K562 (cell line): ENCODE results near the gene ZNF655. TPM values are rescaled to one million over a fixed set of nuclear protein-coding genes. Genes with fewer than 3 reads are reported as not detected.

Experiments used
- ATF1 ChIP-seq, 2 experiments: fragments of 450-650 bp in 1 of 2; IDR thresholded peaks; 2 replicates each; pipeline ENCODE4 v1.6.1; 2016; ENCODE audit warnings: missing compliant biosample characterization in 1 of 2, missing genetic modification characterization in 1 of 2
- BMI1 ChIP-seq: fragments of 150-350 bp; IDR thresholded peaks from 2 replicates; pipeline ENCODE4 v1.6.1; 2014; ENCODE audit warnings: low read length
- BRF1 ChIP-seq: IDR thresholded peaks from 3 replicates; pipeline ENCODE4 v1.6.1; 2011; ENCODE audit warnings: borderline replicate concordance, mild to moderate bottlenecking; ENCODE audit not compliant: insufficient read length; ENCODE audit errors: extremely low read depth
- CAMTA2 ChIP-seq: fragments of 250-450 bp; sonication (Bioruptor Pico); conservative IDR thresholded peaks from 2 replicates; pipeline ENCODE4 v1.5.1; 2022
- CBFA2T2 ChIP-seq: fragments of 450-650 bp; conservative IDR thresholded peaks from 2 replicates; pipeline ENCODE4 v1.6.1; 2017; ENCODE audit warnings: mild to moderate bottlenecking
- CREM ChIP-seq: IDR thresholded peaks from 2 replicates; pipeline ENCODE4 v1.6.1; 2014; ENCODE audit warnings: antibody characterized with exemption, low read depth
- FOXA3 ChIP-seq, 2 experiments: fragments of 450-650 bp in 1 of 2; sonication (generic) in 1 of 2; formaldehyde crosslinking; IDR thresholded peaks in 1 of 2; conservative IDR thresholded peaks in 1 of 2; 2 replicates each; pipeline versions ENCODE4 v1.4.0 to v1.8.0; 2020 to 2022; ENCODE audit warnings: mild to moderate bottlenecking in 2 of 2, missing genetic modification reagents in 1 of 2
- POLR2G ChIP-seq: fragments of 200-400 bp; formaldehyde crosslinking; IDR thresholded peaks from 2 replicates; pipeline ENCODE4 v1.6.1; 2017; ENCODE audit warnings: low read depth, mild to moderate bottlenecking, antibody characterized with exemption, low read length, moderate library complexity
- PURB ChIP-seq: sonication (generic); formaldehyde crosslinking; IDR thresholded peaks from 2 replicates; pipeline ENCODE4 v1.9.0; 2021; ENCODE audit warnings: low read depth, mild to moderate bottlenecking, missing genetic modification reagents
- RBM22 ChIP-seq: fragments of 200-400 bp; formaldehyde crosslinking; IDR thresholded peaks from 2 replicates; pipeline ENCODE4 v1.6.1; 2018; ENCODE audit warnings: low read length, low read depth; ENCODE audit not compliant: poor library complexity, severe bottlenecking
- STAT5B ChIP-seq: fragments of 250-450 bp; sonication (Bioruptor Pico); IDR thresholded peaks from 2 replicates; pipeline ENCODE4 v1.8.0; 2021; ENCODE audit warnings: mild to moderate bottlenecking, inconsistent platforms
- ZNF551 ChIP-seq: fragments of 250-450 bp; sonication (Bioruptor Pico); IDR thresholded peaks from 2 replicates; pipeline ENCODE4 v1.5.0; 2021; ENCODE audit warnings: mild to moderate bottlenecking, moderate library complexity
- ZNF780A ChIP-seq: fragments of 250-450 bp; sonication (Bioruptor Pico); IDR thresholded peaks from 2 replicates; pipeline ENCODE4 v1.5.0; 2021; ENCODE audit warnings: mild to moderate bottlenecking
- ZNF785 ChIP-seq: fragments of 250-450 bp; sonication (Bioruptor Pico); IDR thresholded peaks from 2 replicates; pipeline ENCODE4 v1.4.0; 2020; ENCODE audit warnings: mild to moderate bottlenecking
- ZSCAN32 ChIP-seq: fragments of 450-650 bp; formaldehyde crosslinking; IDR thresholded peaks from 2 replicates; pipeline ENCODE4 v1.4.0; 2020; ENCODE audit warnings: mild to moderate bottlenecking, moderate library complexity
- polyA plus RNA-seq, 8 experiments: library from polyadenylated mRNA; depleted of rRNA in 4 of 8; stranded (reverse) in 5 of 8; unstranded in 3 of 8; fragments of >200 nt; fragmentation: Nextera tagmentation in 2 of 8; fragmentation: Illumina TruSeq in 1 of 8; extraction: Ambion mirVana in 2 of 8; extraction: Trizol in 1 of 8; gene quantifications; 2 replicates each; pipeline versions ENCODE4 v1.2.1 to v1.2.3, GENCODE V29; 2011 to 2014; ENCODE audit warnings: inconsistent platforms in 1 of 8, missing spikeins in 1 of 8
- total RNA-seq, 7 experiments: library from RNA; depleted of rRNA in 6 of 7; stranded (reverse); fragments of >200 nt in 6 of 7; fragmentation: Illumina TruSeq in 2 of 7; extraction: Trizol in 2 of 7; gene quantifications; 2 replicates each; pipeline versions ENCODE4 v1.2.1 to v1.2.3, GENCODE V29; 2011 to 2021; ENCODE audit warnings: low replicate concordance in 1 of 7
- TF ChIP-seq, protein P1 (sequence below): fragments of 450-650 bp; IDR thresholded peaks from 2 replicates; pipeline ENCODE4 v1.7.0; 2016; ENCODE audit warnings: borderline replicate concordance
- TF ChIP-seq, protein P2 (sequence below): sonication (generic); formaldehyde crosslinking; IDR thresholded peaks from 2 replicates; pipeline ENCODE4 v1.8.0; 2022; ENCODE audit warnings: missing genetic modification reagents, mild to moderate bottlenecking, borderline replicate concordance
- TF ChIP-seq, protein P3 (sequence below): sonication (generic); formaldehyde crosslinking; IDR thresholded peaks from 2 replicates; pipeline ENCODE4 v1.8.1; 2023; ENCODE audit warnings: mild to moderate bottlenecking, missing genetic modification reagents
- TF ChIP-seq, protein P4 (sequence below): conservative IDR thresholded peaks from 2 replicates; pipeline ENCODE4 v1.6.1; 2011; ENCODE audit warnings: low read depth, mild to moderate bottlenecking, low read length; ENCODE audit not compliant: control insufficient read depth
- TF ChIP-seq, protein P5 (sequence below): sonication (generic); formaldehyde crosslinking; IDR thresholded peaks from 2 replicates; pipeline ENCODE4 v1.8.1; 2023; ENCODE audit warnings: mild to moderate bottlenecking, missing genetic modification reagents

The ZNF655 gene
- total and polyA plus RNA-seq, 9 of the 15 experiments (the other 6 are each of a cell fraction or from before 2014, with no cell fraction given): 25.7 to 130 (median 95.2) TPM

DNA sequence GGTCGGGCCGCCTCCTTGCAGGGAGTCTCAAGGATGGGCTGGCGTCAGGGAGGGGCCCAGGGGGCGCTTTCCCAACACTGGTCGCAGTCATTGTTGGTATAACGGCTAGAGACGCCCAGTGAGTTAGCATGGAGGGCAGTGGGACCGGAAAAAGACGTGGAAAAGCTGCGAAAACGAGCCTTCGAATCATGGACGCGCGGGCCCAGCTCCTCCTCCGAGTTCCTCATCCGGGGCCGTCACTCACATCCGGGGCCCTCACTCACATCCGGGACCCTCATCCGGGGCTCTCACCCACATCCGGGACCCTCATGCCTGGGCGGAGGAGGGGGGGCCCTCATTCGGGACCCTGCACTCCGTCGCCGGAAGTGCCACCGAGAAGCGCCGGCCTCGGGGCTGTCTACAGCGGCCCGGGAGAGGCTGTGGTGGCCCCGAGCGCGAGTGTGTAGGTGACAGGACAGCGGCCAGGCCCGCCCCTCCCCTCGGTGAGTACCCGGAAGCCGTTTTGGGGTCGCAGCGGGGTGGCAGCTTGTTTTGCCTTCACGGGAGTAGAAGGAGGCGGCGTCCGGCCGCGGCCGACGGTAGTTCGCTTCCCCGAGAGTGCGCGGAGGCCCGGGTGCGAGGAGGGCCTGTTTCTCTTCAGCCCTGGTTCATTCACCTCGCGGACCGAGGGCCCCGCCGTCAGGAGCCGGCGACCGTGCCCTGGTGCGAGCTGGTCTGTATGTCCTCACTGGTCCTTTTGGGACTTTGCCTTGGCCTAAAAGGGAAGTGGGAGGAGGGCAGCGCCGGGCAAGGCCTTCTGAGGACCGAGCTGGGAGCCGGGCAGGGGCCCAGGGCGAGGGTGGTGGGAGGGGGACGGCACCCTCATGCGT lies at the start of gene ZNF655 (continued):
- TF ChIP-seq, protein P1, sequence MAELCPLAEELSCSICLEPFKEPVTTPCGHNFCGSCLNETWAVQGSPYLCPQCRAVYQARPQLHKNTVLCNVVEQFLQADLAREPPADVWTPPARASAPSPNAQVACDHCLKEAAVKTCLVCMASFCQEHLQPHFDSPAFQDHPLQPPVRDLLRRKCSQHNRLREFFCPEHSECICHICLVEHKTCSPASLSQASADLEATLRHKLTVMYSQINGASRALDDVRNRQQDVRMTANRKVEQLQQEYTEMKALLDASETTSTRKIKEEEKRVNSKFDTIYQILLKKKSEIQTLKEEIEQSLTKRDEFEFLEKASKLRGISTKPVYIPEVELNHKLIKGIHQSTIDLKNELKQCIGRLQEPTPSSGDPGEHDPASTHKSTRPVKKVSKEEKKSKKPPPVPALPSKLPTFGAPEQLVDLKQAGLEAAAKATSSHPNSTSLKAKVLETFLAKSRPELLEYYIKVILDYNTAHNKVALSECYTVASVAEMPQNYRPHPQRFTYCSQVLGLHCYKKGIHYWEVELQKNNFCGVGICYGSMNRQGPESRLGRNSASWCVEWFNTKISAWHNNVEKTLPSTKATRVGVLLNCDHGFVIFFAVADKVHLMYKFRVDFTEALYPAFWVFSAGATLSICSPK: no peak
- TF ChIP-seq ZSCAN32 (CRISPR knock-in tag) (no peak), BRF1 (no peak), ZNF551 (CRISPR knock-in tag) (no peak), RBM22 (peak; percentile 98), PURB (CRISPR knock-in tag) (no peak), CAMTA2 (CRISPR knock-in tag) (0 out of 2 replicates have a peak, but pooled peaks have one; percentile 23), POLR2G (peak; percentile 99), BMI1 (no peak), CBFA2T2 (no peak), FOXA3 (CRISPR knock-in tag; conservative IDR thresholded peaks at IDR 0.05 in 1 of 2, IDR thresholded peaks at IDR 0.05 in 1 of 2) (peak in 1 of 2 experiments; percentile 18; a peak in 1 of 4 replicates), ZNF780A (no peak), ZNF785 (CRISPR knock-in tag) (no peak), STAT5B (CRISPR knock-in tag) (no peak), CREM (no peak), ATF1 (CRISPR knock-in tag; IDR thresholded peaks at IDR 0.05) (no peak), ATF1 (tag; IDR thresholded peaks at IDR 0.05) (peak; percentile 86)
- TF ChIP-seq, protein P2, sequence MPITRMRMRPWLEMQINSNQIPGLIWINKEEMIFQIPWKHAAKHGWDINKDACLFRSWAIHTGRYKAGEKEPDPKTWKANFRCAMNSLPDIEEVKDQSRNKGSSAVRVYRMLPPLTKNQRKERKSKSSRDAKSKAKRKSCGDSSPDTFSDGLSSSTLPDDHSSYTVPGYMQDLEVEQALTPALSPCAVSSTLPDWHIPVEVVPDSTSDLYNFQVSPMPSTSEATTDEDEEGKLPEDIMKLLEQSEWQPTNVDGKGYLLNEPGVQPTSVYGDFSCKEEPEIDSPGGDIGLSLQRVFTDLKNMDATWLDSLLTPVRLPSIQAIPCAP (CRISPR knock-in tag): no peak
- TF ChIP-seq, protein P3, sequence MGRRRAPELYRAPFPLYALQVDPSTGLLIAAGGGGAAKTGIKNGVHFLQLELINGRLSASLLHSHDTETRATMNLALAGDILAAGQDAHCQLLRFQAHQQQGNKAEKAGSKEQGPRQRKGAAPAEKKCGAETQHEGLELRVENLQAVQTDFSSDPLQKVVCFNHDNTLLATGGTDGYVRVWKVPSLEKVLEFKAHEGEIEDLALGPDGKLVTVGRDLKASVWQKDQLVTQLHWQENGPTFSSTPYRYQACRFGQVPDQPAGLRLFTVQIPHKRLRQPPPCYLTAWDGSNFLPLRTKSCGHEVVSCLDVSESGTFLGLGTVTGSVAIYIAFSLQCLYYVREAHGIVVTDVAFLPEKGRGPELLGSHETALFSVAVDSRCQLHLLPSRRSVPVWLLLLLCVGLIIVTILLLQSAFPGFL (CRISPR knock-in tag): peak; percentile 85
- TF ChIP-seq, protein P4, sequence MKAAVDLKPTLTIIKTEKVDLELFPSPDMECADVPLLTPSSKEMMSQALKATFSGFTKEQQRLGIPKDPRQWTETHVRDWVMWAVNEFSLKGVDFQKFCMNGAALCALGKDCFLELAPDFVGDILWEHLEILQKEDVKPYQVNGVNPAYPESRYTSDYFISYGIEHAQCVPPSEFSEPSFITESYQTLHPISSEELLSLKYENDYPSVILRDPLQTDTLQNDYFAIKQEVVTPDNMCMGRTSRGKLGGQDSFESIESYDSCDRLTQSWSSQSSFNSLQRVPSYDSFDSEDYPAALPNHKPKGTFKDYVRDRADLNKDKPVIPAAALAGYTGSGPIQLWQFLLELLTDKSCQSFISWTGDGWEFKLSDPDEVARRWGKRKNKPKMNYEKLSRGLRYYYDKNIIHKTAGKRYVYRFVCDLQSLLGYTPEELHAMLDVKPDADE: peak; percentile 99
- TF ChIP-seq, protein P5, sequence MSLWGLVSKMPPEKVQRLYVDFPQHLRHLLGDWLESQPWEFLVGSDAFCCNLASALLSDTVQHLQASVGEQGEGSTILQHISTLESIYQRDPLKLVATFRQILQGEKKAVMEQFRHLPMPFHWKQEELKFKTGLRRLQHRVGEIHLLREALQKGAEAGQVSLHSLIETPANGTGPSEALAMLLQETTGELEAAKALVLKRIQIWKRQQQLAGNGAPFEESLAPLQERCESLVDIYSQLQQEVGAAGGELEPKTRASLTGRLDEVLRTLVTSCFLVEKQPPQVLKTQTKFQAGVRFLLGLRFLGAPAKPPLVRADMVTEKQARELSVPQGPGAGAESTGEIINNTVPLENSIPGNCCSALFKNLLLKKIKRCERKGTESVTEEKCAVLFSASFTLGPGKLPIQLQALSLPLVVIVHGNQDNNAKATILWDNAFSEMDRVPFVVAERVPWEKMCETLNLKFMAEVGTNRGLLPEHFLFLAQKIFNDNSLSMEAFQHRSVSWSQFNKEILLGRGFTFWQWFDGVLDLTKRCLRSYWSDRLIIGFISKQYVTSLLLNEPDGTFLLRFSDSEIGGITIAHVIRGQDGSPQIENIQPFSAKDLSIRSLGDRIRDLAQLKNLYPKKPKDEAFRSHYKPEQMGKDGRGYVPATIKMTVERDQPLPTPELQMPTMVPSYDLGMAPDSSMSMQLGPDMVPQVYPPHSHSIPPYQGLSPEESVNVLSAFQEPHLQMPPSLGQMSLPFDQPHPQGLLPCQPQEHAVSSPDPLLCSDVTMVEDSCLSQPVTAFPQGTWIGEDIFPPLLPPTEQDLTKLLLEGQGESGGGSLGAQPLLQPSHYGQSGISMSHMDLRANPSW (CRISPR knock-in tag): peak; percentile 97
